NOMO-1 treated with DMSO at 0.1 percent for 48 hours (cell line): Measurements from ENCODE around the gene PRSS38.
"Not testable (repeated sequence)": the region's sequence is repeated elsewhere in the genome, so short reads cannot be mapped to it uniquely, and the experiment has no call there.

ENCODE experiments used
- DNase-seq: peaks from one replicate; lab custom pipeline; 2025; ENCODE audit not compliant: unreplicated experiment; lab: John Stamatoyannopoulos, UW

PRSS38 gene

GRCh38 chr1:227838181-227838580 is 22.7 kb downstream of the PRSS38 start:
- DNase-seq: no peak

GRCh38 chr1:227841096-227841495 is 25.6 kb downstream of the PRSS38 start:
- no peak for DNase-seq

GRCh38 chr1:227844320-227845146 is 29.1 kb downstream of the PRSS38 start:
- no peak for DNase-seq

- DNase-seq: no peak
Measured at GRCh38 chr1:227845147-227845458, 29.6 kb downstream of the PRSS38 start.

- no peak for DNase-seq
Measured at GRCh38 chr1:227845519-227845918, 30.0 kb downstream of the PRSS38 start.

- DNase-seq: no peak
Measured at GRCh38 chr1:227846265-227846858, 30.9 kb downstream of the PRSS38 start.

- DNase-seq: not testable (repeated sequence)
Measured at GRCh38 chr1:227847046-227847445, 31.6 kb downstream of the PRSS38 start.

- no peak for DNase-seq
Measured at GRCh38 chr1:227848430-227848932, 33.0 kb downstream of the PRSS38 start.

GRCh38 chr1:227849251-227849650 is 33.8 kb downstream of the PRSS38 start:
- DNase-seq: no peak

- DNase-seq: no peak
Measured at GRCh38 chr1:227854189-227854588, 38.7 kb downstream of the PRSS38 start.

- no peak for DNase-seq
Measured at GRCh38 chr1:227855687-227856086, 40.2 kb downstream of the PRSS38 start.

GRCh38 chr1:227856147-227856858 is 40.8 kb downstream of the PRSS38 start:
- no peak for DNase-seq

- DNase-seq: no peak
Measured at GRCh38 chr1:227864882-227865281, 49.4 kb downstream of the PRSS38 start.

GRCh38 chr1:227869279-227869842 is 53.9 kb downstream of the PRSS38 start:
- DNase-seq: no peak

- DNase-seq: no peak
Measured at GRCh38 chr1:227869851-227870305, 54.4 kb downstream of the PRSS38 start.

GRCh38 chr1:227870366-227870765 is 54.9 kb downstream of the PRSS38 start:
- no peak for DNase-seq

- not testable (repeated sequence) for DNase-seq
Measured at GRCh38 chr1:227871892-227872291, 56.4 kb downstream of the PRSS38 start.

GRCh38 chr1:227877810-227878209 is 62.3 kb downstream of the PRSS38 start:
- DNase-seq: not testable (repeated sequence)

GRCh38 chr1:227880342-227880924 is 65.0 kb downstream of the PRSS38 start:
- no peak for DNase-seq

GRCh38 chr1:227883073-227883520 is 67.6 kb downstream of the PRSS38 start:
- DNase-seq: no peak
